Astrocyte of the cerebellum (primary cell): ENCODE measurements around the gene GLI1.
"Not testable (repeated sequence)": the region's sequence is repeated elsewhere in the genome, so short reads cannot be mapped to it uniquely, and the experiment has no call there.

ENCODE experiments used
- DNase-seq: peaks from one replicate; pipeline ENCODE4 v3.0.0-alpha.2; 2011; ENCODE audit warnings: low read depth
- H3K4me3 ChIP-seq: 2 replicates; pipeline ENCODE4 v1.5.1; 2011; ENCODE audit warnings: mild to moderate bottlenecking, low read depth, low read length, moderate library complexity
- in situ Hi-C: cut with HindIII; loops from 2 replicates; pipeline ENCODE4 v1.10.0; 2017; ENCODE audit warnings: low sequenced_read_pairs
- TF ChIP-seq, protein P1 (sequence below): IDR thresholded peaks from 2 replicates; pipeline ENCODE4 v1.5.1; 2012; ENCODE audit warnings: low read length, low read depth, moderate library complexity, mild to moderate bottlenecking; ENCODE audit errors: missing control alignments

The GLI1 gene

DNA sequence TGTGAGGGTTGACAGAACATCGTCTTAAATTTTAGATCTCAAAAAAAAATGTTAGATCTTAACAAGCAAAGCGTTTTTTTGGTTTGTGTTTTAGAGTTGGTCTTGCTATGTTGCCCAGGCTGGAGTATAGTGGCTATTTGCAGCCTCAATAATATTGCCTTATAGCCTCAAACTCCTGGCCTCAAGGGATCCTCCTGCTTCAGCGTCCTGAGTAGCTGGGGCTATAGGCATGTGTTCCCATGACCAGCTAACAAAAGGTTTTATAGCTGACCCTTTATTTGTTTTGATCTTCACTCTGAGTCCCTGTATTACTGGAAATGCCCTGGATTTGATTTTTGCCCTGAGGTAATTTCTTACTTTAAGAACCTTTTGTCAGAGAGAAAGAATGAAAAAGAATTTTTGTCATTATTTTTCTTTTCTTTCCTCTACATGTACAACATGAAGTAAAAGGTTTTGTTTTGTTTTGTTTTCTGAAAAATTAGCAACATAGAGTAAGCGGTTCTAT is 19.8 kb upstream of the GLI1 start:
- DNase-seq = no peak
- H3K4me3 ChIP-seq = no peak overlapping the region
- TF ChIP-seq, protein P1, sequence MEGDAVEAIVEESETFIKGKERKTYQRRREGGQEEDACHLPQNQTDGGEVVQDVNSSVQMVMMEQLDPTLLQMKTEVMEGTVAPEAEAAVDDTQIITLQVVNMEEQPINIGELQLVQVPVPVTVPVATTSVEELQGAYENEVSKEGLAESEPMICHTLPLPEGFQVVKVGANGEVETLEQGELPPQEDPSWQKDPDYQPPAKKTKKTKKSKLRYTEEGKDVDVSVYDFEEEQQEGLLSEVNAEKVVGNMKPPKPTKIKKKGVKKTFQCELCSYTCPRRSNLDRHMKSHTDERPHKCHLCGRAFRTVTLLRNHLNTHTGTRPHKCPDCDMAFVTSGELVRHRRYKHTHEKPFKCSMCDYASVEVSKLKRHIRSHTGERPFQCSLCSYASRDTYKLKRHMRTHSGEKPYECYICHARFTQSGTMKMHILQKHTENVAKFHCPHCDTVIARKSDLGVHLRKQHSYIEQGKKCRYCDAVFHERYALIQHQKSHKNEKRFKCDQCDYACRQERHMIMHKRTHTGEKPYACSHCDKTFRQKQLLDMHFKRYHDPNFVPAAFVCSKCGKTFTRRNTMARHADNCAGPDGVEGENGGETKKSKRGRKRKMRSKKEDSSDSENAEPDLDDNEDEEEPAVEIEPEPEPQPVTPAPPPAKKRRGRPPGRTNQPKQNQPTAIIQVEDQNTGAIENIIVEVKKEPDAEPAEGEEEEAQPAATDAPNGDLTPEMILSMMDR = no peak
- in situ Hi-C loops = no loop called here

DNA sequence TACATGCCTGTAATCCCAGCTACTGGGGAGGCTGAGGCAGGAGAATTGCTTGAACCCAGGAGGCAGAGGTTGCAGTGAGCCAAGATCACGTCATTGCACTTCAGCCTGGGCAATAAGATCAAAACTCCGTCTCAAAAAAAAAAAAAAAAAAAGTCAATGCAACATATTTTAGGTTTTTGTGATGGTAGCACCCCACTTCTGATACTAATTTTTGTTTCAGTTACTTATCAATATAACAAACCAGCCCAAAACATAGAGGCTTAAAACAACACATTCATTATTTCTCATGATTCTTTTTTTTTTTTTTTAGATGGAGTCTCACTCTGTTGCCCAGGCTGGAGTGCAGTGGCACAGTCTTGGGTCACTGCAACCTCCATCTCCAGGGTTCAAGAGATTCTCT is 18.2 kb upstream of the GLI1 start:
- DNase-seq, H3K4me3 ChIP-seq, in situ Hi-C loops: not testable (repeated sequence)

DNA sequence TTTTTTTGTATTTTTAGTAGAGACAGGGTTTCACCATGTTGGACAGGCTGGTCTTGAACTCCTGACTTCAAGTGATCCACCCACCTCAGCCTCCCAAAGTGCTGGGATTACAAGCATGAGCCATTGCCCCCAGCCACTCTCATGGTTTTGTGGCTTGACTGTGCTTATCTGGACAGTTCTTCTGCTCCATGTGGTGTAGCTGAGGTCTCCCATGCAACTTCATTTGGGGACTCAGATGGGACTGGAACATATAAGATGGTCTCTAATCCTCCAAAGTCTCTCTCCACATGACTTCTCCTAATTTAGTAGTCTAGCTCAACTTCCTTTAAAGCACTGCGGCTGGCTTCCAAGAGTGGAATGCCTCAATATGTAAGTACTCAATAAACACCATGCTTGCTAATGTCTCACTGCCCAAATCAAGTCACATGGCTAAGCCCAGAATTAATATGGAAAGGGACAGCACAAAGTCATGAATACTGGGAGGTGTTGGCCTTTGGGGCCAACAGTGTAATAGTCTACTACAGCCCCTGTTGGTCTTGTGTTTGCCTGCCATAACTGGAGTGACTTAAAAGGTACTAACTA is 17.6 kb upstream of the GLI1 start:
- no peak for DNase-seq
- TF ChIP-seq, protein P1 = no peak
- in situ Hi-C loops = no loop called here
- H3K4me3 ChIP-seq = no peak overlapping the region

DNA sequence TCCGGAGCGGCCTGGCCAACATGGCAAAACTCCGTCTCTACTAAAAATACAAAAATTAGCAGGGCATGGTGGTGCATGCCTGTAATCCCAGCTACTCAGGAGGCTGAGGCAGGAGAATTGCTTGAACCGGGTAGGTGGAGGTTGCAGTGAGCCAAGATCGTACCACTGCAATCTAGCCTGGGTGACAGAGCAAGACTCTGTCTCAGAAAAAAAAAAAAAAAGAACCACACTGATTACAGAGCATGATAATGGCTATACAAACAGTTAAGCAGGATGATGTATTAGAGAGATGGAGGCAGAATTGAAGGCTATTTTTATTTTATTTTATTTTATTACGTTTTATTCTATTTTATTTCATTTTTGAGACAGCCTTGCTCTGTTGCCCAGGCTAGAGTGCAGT is 15.2 kb upstream of the GLI1 start:
- DNase-seq, in situ Hi-C loops, H3K4me3 ChIP-seq: not testable (repeated sequence)

DNA sequence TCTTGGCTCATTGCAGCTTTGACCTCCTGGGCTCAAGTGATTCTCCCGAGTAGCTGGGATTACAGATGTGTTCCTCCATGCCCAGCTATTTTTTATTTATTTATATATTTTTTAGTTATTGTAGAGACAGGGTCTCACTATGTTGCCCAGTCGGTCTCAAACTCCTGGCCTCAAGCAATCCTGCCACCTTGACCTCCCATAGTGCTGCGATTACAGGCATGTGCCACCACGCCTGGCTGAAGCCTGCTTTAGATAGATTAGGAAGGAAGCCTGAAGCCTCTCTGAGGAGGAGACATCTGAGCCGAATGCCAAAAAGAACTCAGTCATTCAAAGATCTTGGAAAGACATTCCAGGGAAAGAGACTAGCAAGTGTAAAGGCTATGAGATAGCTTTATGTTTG is 14.8 kb upstream of the GLI1 start:
- no peak overlapping the region for H3K4me3 ChIP-seq
- DNase-seq = no peak
- in situ Hi-C loops = no loop called here
- TF ChIP-seq, protein P1 = no peak

DNA sequence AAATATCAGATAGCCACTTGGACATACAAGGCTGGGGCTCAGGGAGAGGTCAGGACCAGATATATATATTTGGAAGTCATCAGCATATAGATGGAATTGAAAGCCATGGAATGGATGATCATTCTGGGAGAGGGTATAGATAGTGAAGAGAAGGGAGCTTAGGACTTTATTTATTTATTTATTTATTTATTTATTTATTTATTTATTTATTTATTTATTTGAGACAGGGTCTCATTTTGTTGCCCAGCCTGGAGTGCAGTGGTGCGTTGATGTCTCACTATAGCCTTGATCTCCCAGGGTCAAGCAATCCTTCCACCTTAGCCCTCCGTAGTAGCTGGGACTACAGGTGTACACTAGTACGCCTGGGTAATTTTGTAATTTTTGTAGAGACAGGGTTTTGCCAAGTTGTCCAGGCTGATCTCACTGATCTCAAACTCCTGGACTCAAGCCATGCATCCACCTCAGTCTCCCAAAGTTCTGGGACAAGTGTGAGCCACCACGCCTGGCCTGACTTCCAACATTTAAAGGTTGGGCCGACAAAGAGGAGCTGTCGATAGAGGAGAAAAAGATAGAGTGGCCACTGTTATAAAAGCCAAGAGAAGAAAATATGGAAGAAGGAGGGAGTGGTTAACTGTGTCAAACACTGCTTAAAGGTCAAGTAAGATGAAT is 13.2 kb upstream of the GLI1 start:
- no peak overlapping the region for H3K4me3 ChIP-seq
- DNase-seq = no peak
- in situ Hi-C loops = no loop called here
- TF ChIP-seq, protein P1 = no peak

DNA sequence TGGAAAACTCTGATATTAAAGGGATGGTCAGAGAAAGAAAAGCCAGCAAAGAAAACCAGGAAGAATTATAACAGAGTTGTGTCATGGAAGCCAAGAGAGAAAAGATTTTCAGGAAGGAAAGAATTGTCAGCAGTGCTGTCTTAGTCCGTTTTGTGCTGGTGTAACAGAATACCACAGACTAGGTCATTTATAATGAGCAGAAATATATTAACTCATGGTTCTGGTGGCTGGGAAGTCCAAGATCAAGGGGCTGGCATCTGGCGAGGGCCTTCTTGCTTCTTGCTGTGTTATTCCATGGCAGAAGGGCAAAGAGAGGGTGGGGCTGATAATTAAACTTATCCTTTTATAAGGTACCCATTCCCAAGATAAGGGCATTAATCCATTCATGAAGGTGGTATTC is 10.9 kb upstream of the GLI1 start:
- TF ChIP-seq, protein P1 = no peak
- DNase-seq = no peak
- in situ Hi-C loops = no loop called here
- H3K4me3 ChIP-seq = no peak overlapping the region
